ENCODE results near the gene LRRC75A.

The LRRC75A gene

DNA sequence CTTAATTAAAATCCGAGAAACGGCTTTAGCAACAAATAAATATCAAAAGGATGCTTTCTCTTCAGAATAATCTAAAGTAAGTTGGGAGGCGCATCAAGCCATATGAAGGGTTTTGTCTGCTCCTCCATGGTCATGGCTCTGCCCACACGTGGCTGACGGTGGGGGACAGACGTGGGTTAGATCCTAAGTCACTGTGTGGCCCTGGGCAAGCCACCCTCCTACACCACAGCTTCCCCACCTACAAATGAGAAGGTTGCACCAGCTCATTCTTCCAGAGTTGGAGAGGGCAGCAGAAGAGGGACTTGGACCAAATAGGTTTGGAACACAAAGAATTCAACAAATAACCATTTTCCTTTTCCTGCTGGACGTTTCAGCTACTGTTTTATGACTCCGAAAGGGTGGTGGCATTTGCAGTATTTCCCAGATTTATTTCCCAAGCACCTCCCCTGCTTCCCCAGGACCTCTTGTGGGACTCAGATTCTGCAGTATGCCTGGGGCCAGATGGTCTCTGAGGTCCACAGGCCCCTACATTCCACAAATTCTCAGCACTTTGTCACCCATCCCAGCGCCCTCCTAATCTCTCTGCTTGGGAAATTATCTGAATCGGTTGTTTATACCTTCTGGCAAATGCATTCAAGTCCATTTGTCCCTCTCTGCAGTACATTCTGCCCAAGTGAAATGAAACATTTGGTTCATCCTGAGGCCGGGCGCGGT, 17.8 kb downstream of the LRRC75A start:
- no peak for DNase-seq (ENCODE audit: low spot score)
- TF ChIP-seq, protein P1, sequence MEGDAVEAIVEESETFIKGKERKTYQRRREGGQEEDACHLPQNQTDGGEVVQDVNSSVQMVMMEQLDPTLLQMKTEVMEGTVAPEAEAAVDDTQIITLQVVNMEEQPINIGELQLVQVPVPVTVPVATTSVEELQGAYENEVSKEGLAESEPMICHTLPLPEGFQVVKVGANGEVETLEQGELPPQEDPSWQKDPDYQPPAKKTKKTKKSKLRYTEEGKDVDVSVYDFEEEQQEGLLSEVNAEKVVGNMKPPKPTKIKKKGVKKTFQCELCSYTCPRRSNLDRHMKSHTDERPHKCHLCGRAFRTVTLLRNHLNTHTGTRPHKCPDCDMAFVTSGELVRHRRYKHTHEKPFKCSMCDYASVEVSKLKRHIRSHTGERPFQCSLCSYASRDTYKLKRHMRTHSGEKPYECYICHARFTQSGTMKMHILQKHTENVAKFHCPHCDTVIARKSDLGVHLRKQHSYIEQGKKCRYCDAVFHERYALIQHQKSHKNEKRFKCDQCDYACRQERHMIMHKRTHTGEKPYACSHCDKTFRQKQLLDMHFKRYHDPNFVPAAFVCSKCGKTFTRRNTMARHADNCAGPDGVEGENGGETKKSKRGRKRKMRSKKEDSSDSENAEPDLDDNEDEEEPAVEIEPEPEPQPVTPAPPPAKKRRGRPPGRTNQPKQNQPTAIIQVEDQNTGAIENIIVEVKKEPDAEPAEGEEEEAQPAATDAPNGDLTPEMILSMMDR (IDR thresholded peaks at IDR 0.05; ENCODE audit: borderline replicate concordance, control extremely low read depth, extremely low read depth, insufficient read depth, missing control alignments): no peak
- in situ Hi-C loops (cut with MboI; ENCODE audit: low sequenced_read_pairs, unreplicated experiment): no loop called here

GRCh38 chr17:16473044-16474011, 18.7 kb downstream of the LRRC75A start:
- in situ Hi-C loops (cut with MboI; ENCODE audit: low sequenced_read_pairs, unreplicated experiment): no loop called here

GRCh38 chr17:16472539-16472938, 19.5 kb downstream of the LRRC75A start:
- no peak for DNase-seq (ENCODE audit: low spot score)
- TF ChIP-seq, protein P1 (IDR thresholded peaks at IDR 0.05; ENCODE audit: borderline replicate concordance, control extremely low read depth, extremely low read depth, insufficient read depth, missing control alignments): no peak
- in situ Hi-C loops (cut with MboI; ENCODE audit: low sequenced_read_pairs, unreplicated experiment): no loop called here

More at GRCh38 chr17:16473044-16474011, 18.7 kb downstream of the LRRC75A start:
- DNase-seq (ENCODE audit: low spot score): no peak
- TF ChIP-seq, protein P1 (IDR thresholded peaks at IDR 0.05; ENCODE audit: borderline replicate concordance, control extremely low read depth, extremely low read depth, insufficient read depth, missing control alignments): no peak

GRCh38 chr17:16471295-16471694, 20.7 kb downstream of the LRRC75A start:
- DNase-seq (ENCODE audit: low spot score): no peak
- in situ Hi-C loops (cut with MboI; ENCODE audit: low sequenced_read_pairs, unreplicated experiment): no loop called here
- TF ChIP-seq, protein P1 (IDR thresholded peaks at IDR 0.05; ENCODE audit: borderline replicate concordance, control extremely low read depth, extremely low read depth, insufficient read depth, missing control alignments): no peak

DNA sequence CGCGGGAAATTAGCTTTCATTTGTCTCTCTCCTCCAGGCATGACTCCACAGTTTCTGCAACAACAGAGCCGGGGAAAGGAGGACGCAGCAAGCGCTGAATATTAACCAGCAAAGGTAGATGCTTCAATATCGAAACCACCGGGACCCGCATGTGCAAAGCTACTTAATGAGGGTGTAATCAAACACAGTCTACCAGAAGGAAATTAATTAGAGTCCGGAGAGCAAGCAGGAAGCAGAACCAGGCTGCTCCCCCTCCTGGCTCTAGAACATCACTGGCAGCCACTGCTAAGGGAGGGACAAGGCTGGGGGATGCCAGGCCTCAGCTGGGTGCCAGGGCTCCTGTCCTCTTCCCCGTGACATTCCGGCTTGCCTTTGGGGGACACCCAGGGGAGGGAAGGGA, 21.7 kb downstream of the LRRC75A start:
- TF ChIP-seq, protein P1 (IDR thresholded peaks at IDR 0.05; ENCODE audit: borderline replicate concordance, control extremely low read depth, extremely low read depth, insufficient read depth, missing control alignments): no peak
- no peak for DNase-seq (ENCODE audit: low spot score)
- in situ Hi-C loops (cut with MboI; ENCODE audit: low sequenced_read_pairs, unreplicated experiment): no loop called here

GRCh38 chr17:16468428-16468992, 23.5 kb downstream of the LRRC75A start:
- TF ChIP-seq, protein P1 (IDR thresholded peaks at IDR 0.05; ENCODE audit: borderline replicate concordance, control extremely low read depth, extremely low read depth, insufficient read depth, missing control alignments): no peak
- DNase-seq (ENCODE audit: low spot score): no peak
- in situ Hi-C loops (cut with MboI; ENCODE audit: low sequenced_read_pairs, unreplicated experiment): no loop called here

Data from GM13976 (cell line).